GM19468 (cell line): ENCODE data around the gene FBXL5.

ENCODE experiments used
- ATAC-seq: cut with Tn5 transposase; IDR thresholded peaks from one replicate; pipeline ENCODE4 v1.9.1; 2021; ENCODE audit warnings: mild to moderate bottlenecking, moderate library complexity, moderate number of reproducible peaks; ENCODE audit not compliant: unreplicated experiment; ENCODE audit errors: extremely low read depth

The FBXL5 gene

DNA sequence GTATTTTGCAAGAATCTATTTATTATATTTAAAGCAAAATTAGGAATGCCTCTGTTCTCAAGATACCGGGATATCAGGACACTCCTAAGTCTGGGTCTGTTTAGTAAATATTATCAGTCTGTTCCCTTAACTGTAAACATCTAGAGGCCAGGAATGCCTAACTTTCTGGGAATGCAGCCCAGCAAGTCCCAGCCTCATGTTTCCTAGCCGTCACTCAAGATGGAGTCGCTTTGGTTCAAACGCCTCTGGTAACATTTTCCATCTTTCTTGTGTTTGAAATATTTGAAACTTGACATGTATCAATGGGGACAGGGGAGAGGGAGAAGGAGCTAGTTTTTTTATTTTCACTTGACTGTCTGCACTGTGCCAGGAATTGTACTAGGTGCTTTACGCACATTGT, 85.4 kb downstream of the FBXL5 start:
- no peak for ATAC-seq

DNA sequence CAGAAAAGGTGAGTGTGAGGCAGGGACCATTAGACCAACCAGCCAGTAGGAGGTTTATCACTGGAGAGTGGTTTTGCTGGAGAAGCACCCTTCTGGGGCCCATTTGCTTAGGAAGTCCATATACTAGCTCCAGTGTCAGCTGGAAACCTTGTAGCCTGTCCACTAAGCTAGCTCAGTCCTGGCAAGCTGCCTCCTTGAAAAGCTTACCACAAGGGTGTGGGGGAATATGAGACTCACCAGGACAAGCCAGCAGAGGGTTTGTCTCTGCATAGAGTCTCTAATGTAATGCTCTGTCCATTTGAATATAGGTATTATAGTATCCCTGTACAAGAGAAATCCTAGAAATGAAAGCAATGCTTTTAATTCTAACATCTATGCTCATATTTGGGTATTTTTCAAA, 86.3 kb downstream of the FBXL5 start:
- no peak for ATAC-seq

DNA sequence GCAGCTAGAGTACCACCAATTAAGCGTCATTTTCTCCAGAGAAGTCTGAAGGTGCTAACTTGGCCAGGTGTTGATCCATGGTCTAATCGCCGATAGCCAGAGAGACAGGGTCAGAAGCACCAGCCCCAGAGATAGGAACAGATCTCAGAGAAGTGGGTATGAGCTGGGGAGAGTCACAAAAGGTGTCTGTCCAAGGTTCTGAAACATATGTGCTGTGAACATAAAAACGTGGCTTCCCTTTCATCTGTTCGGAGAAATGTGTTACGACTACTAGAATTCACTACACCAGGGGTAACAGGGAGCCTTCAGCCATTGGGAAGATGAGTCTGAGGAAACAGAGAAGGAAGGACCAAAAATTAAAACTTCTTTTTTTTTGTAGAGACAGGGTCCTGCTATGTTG, 91.3 kb downstream of the FBXL5 start:
- no peak for ATAC-seq

DNA sequence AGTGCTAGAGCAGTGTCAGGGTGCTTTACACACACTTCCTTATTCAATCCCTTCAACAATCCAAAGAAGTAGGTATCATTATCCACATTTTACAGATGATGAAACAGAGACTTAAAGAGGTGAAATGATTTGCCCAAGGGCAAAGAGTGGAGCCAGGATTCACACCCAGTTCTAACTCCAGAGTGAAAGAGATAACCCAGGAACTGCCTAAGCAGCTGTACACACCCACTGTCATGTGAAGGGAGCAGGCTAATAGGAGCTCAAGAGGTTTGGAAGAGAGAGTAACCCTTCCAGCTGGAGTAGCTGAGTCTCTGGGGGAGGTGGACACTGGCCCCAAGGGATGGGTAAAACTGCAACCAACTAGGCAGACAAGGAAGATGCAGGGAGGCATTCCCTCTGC, 92.5 kb downstream of the FBXL5 start:
- no peak for ATAC-seq

DNA sequence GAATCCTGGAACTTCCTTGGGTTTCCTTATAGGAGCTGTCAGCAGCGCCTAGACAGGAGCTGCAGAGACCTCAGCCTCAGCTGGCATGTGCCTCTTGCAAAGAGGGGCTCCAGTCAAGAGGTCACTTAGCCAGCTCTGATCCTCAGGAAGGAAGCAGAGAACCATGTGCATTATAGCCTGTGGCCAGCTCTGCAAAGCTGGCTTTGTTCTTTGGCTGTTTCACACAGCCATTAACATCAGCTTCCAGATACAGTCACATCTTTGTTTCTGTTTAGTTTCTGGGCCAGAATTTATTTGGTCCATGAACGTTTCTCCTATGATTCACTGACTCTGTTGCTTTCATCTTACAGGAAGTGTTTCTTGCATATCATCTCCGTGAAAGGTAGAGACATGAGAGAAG, 93.0 kb downstream of the FBXL5 start:
- ATAC-seq: no peak

DNA sequence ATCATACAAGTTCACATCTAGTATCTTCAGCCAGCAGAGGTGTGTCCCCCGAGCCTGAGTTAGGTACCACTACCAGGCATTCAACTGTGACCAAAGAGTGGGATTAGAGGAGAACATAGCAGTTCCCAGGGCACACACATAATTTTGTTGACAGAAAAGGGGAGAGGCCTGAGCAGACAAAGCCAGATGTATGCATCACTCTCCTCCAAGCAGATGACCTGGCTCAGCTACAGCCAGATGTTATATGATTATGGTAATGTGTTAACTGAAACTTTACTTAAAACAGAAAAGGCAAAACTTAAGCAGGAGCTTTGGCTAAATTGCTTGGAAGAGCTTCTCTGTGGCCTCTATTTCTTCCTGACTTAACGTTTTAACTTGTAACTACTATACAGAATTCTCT, 96.6 kb downstream of the FBXL5 start:
- no peak for ATAC-seq

DNA sequence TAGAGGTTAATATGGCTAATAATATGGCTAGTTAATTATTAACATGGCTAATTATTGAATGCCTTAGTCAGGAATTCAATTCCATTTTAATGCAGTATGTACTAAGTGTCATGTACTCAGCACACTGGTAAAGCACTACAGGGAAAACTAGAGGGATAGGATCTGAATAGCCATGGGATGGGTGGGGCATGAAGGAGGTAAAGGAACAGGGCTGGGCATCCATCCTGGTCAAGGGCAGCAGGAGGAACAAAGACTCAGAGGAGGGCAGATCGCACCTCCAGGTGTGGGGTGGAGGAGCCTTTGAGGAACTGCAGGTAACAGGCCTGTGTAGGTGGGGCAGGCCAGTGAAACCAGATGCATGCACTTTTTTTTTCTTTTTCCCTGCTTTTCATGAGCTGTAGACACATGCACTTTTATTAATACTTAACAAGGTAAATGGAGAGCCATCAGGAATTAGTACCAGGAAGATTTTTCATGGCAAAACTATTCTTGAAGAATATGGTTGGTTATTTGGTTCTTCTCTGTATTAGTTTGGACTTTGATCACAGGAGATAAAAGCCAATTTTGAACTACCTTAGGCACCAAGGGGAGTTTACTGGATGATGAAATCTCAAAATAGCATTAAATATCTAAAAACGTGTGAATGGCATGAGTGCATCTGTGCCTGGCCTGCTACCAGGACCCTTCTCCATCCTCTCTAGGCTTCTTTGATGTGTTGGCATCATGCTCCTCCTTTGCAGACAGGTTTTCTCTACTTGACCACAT, 97.2 kb downstream of the FBXL5 start:
- ATAC-seq: no peak

DNA sequence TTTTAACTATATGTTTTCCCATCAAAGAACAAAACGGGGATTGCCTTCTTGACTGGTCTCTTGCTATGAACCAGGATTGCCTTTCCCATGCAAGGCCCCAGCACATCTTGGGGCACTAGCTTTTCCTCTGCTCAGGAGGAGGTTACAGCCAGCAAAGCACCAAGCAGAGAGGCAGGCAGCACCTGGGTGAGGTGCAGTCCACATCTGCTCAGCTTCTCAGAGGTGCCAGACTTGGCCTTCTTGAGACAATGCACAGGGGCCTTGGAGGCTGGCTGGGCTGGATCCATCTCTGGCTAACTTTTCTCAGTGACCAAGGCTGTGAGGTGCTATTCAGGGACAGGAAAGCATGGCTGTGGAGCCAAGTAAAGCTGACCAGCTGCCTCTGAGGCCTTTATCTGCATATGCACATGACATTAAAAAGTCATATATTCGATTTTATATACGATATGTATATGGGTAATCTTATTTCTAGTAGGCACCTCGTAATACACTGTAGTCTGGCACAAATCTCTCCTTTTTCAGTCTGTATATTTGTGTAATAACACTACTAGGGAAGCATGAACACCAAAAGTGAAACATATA, 98.6 kb downstream of the FBXL5 start:
- ATAC-seq: no peak
